Left ventricle myocardium inferior (tissue), 1 donor: ENCODE data around the gene HMCN2. TPM values are rescaled to one million over a fixed set of nuclear protein-coding genes. Genes with fewer than 3 reads are reported as not detected.

Experiments used
- DNase-seq: peaks from one replicate; pipeline ENCODE4 v3.0.0-alpha.2; 2020
- H3K27ac ChIP-seq: fragments of 200-600 bp; replicated peaks from 2 replicates; pipeline ENCODE4 v1.8.0; 2021
- H3K27me3 ChIP-seq: fragments of 200-600 bp; 2 replicates; pipeline ENCODE4 v1.8.0; 2021; ENCODE audit warnings: low read depth
- H3K36me3 ChIP-seq: fragments of 200-600 bp; 2 replicates; pipeline ENCODE4 v1.8.0; 2021
- H3K4me1 ChIP-seq: fragments of 200-600 bp; 2 replicates; pipeline ENCODE4 v1.8.0; 2021
- H3K4me3 ChIP-seq: fragments of 200-600 bp; 2 replicates; pipeline ENCODE4 v1.8.0; 2021; ENCODE audit warnings: mild to moderate bottlenecking, moderate library complexity
- H3K9me3 ChIP-seq: fragments of 200-600 bp; replicated peaks from 2 replicates; pipeline ENCODE4 v1.8.0; 2021
- CTCF ChIP-seq: fragments of 200-600 bp; IDR thresholded peaks from 2 replicates; pipeline ENCODE4 v1.8.0; 2021; ENCODE audit warnings: antibody characterized with exemption, mild to moderate bottlenecking, borderline replicate concordance
- intact Hi-C: fragments of 100-400 bp; cut with micrococcal nuclease; formaldehyde crosslinking; loops from one replicate; pipeline ENCODE4 v1.11.0; 2022
- total RNA-seq: library from RNA; stranded (reverse); fragmentation: NEBNext Ultra II Directional; extraction: Animal tissue kit (Norgen Biotek cat#: 25700); gene quantifications from one replicate; pipeline ENCODE4 v1.2.1, GENCODE V29; 2021
- donor health status: DM: no; HTN: yes; CAD: no; lungs with severe emphysema.

Gene HMCN2
- total RNA-seq, 1 donor from 2014 or later, result 5.5 TPM

- Histone ChIP-seq H3K27me3 (no peaks in the 10 kb centered on the region), H3K4me3 (peak overlapping the region; percentile 81), H3K27ac (peak overlapping the region; percentile 89), H3K4me1 (peaks cover 85% of the 10 kb centered on the region), H3K9me3 (peaks cover under 1% of the 10 kb centered on the region), H3K36me3 (no peaks in the 10 kb centered on the region)
- DNase-seq, result no peak
- TF ChIP-seq CTCF, result no peak
- intact Hi-C loops, result no loop called here
Measured at GRCh38 chr9:130447193-130447816, 181.7 kb downstream of the HMCN2 start.

- Histone ChIP-seq H3K4me3 (no peak overlapping the region), H3K9me3 (no peaks in the 10 kb centered on the region), H3K36me3 (no peaks in the 10 kb centered on the region), H3K27me3 (no peaks in the 10 kb centered on the region), H3K4me1 (peaks cover 93% of the 10 kb centered on the region), H3K27ac (no peak overlapping the region)
- DNase-seq, result no peak
- intact Hi-C loops, result no loop called here
- TF ChIP-seq CTCF, result no peak
Measured at GRCh38 chr9:130448035-130448624, 182.6 kb downstream of the HMCN2 start.

GRCh38 chr9:130448771-130449603 is 183.4 kb downstream of the HMCN2 start:
- H3K27me3 ChIP-seq, result no peaks in the 10 kb centered on the region
- no peaks in the 10 kb centered on the region for H3K9me3 ChIP-seq
- H3K36me3 ChIP-seq, result no peaks in the 10 kb centered on the region
- TF ChIP-seq CTCF, result no peak
- no peak overlapping the region for H3K4me3 ChIP-seq
- DNase-seq, result no peak
- intact Hi-C loops, result no loop called here
- H3K27ac ChIP-seq, result no peak overlapping the region
- peaks cover 100% of the 10 kb centered on the region for H3K4me1 ChIP-seq

- peaks cover 88% of the 10 kb centered on the region for H3K4me1 ChIP-seq
- no peak for DNase-seq
Measured at GRCh38 chr9:130450344-130451003, 184.9 kb downstream of the HMCN2 start.

More at GRCh38 chr9:130450344-130451003, 184.9 kb downstream of the HMCN2 start:
- H3K36me3 ChIP-seq, result no peaks in the 10 kb centered on the region
- no peaks in the 10 kb centered on the region for H3K9me3 ChIP-seq
- H3K4me3 ChIP-seq, result no peak overlapping the region
- TF ChIP-seq CTCF, result no peak
- intact Hi-C loops, result no loop called here
- peak overlapping the region; percentile 92 for H3K27ac ChIP-seq
- H3K27me3 ChIP-seq, result no peaks in the 10 kb centered on the region
